Spleen (tissue), 13 donors: ENCODE data around the gene POU2AF2. TPM values are rescaled to one million over a fixed set of nuclear protein-coding genes. Genes with fewer than 3 reads are reported as not detected.

Experiments used
- DNase-seq: peaks from one replicate; pipeline ENCODE4 v3.0.0-alpha.2; 2020
- H3K27ac ChIP-seq, 8 donors: fragments of 200-600 bp; sonication (generic) in 7 of 8; 1 replicate in 4 of 8; 2 replicates in 4 of 8; pipeline versions ENCODE4 v1.5.0 to v1.8.0; 2016 to 2021; ENCODE audit warnings: inconsistent platforms in 4 of 8, mild to moderate bottlenecking in 4 of 8, moderate library complexity in 1 of 8
- H3K27me3 ChIP-seq, 7 donors: fragments of 200-600 bp; sonication (generic) in 6 of 7; replicated peaks in 1 of 7; 1 replicate in 4 of 7; 2 replicates in 3 of 7; pipeline versions ENCODE4 v1.5.0 to v1.8.0; 2016 to 2021; ENCODE audit warnings: inconsistent platforms in 3 of 7, mild to moderate bottlenecking in 1 of 7
- H3K36me3 ChIP-seq, 6 donors: fragments of 200-600 bp; sonication (generic) in 5 of 6; 1 replicate in 4 of 6; 2 replicates in 2 of 6; pipeline versions ENCODE4 v1.5.0 to v1.8.0; 2016 to 2021; ENCODE audit warnings: inconsistent platforms in 2 of 6
- H3K4me1 ChIP-seq, 6 donors: fragments of 200-600 bp; sonication (generic) in 5 of 6; 1 replicate in 3 of 6; 2 replicates in 3 of 6; pipeline versions ENCODE4 v1.5.0 to v1.8.0; 2016 to 2021; ENCODE audit warnings: inconsistent platforms in 3 of 6
- H3K4me3 ChIP-seq, 8 donors: fragments of 200-600 bp; sonication (generic) in 7 of 8; 1 replicate in 4 of 8; 2 replicates in 4 of 8; pipeline versions ENCODE4 v1.5.0 to v1.8.0; 2016 to 2021; ENCODE audit warnings: inconsistent platforms in 4 of 8, mild to moderate bottlenecking in 4 of 8, moderate library complexity in 2 of 8
- H3K9me3 ChIP-seq, 8 donors: fragments of 200-600 bp; sonication (generic) in 7 of 8; 1 replicate in 4 of 8; 2 replicates in 4 of 8; pipeline versions ENCODE4 v1.5.0 to v1.8.0; 2016 to 2021; ENCODE audit warnings: inconsistent platforms in 4 of 8
- CTCF ChIP-seq, 11 experiments: fragments of 200-600 bp in 7 of 11; fragments of 450-650 bp in 4 of 11; sonication (generic) in 4 of 11; IDR thresholded peaks in 8 of 11; conservative IDR thresholded peaks in 3 of 11; 1 replicate in 7 of 11; 2 replicates in 4 of 11; pipeline versions ENCODE4 v1.4.0 to v1.8.0; 2016 to 2021; ENCODE audit warnings: antibody characterized with exemption in 11 of 11, inconsistent platforms in 4 of 11, mild to moderate bottlenecking in 1 of 11
- POLR2A ChIP-seq, 3 donors: fragments of 450-650 bp; IDR thresholded peaks; one replicate each; pipeline ENCODE4 v1.5.1; 2017; ENCODE audit warnings: antibody characterized with exemption in 3 of 3, mild to moderate bottlenecking in 1 of 3
- POLR2AphosphoS5 ChIP-seq, 3 donors: sonication (generic); formaldehyde crosslinking; IDR thresholded peaks; one replicate each; pipeline ENCODE4 v1.5.1; 2017; ENCODE audit warnings: antibody characterized with exemption in 3 of 3
- WGBS, 5 donors: extraction: QIAGEN DNeasy Blood & Tissue Kit in 3 of 5; methylation state at CpG; one replicate each; pipeline versions ENCODE4 v1.1.5 to v1.1.7; 2013 to 2018; 5-methylcytosine and 5-hydroxymethylcytosine counted together
- intact Hi-C: fragments of 100-400 bp; cut with DNase I; formaldehyde crosslinking; loops from one replicate; pipeline ENCODE4 v1.15.0; 2023; ENCODE audit warnings: low total_unique reads
- long read RNA-seq, 2 donors: transcript quantifications; one replicate each; lab custom pipeline, GENCODE V29; 2026
- polyA plus RNA-seq, 3 donors: library from polyadenylated mRNA; stranded (reverse); fragments of 200-250 nt; gene quantifications; one replicate each; pipeline ENCODE4 v1.2.1, GENCODE V29; 2013
- total RNA-seq, 7 donors: library from RNA; depleted of rRNA in 3 of 7; stranded (reverse); fragments of >200 nt in 3 of 7; fragmentation: NEBNext Ultra II Directional in 4 of 7; extraction: Animal tissue kit (Norgen Biotek cat#: 25700) in 4 of 7; gene quantifications; one replicate each; pipeline versions ENCODE4 v1.1.0 to v1.2.1, GENCODE V29; 2016 to 2021
- donor health status: healthy with polysubstance abuse.
- donor health status: DM: no; HTN: no; CAD: no; lungs with moderate emphysema.
- donor health status: DM: no; HTN: no; CAD: no.
- donor health status: Bipolar disorder and iron deficiency.
- donor health status: healthy.
- donor health status: DM: no; HTN: no; CAD: no.
- donor health status: DM: yes; HTN: yes; CAD: no.

POU2AF2 gene, protein sequence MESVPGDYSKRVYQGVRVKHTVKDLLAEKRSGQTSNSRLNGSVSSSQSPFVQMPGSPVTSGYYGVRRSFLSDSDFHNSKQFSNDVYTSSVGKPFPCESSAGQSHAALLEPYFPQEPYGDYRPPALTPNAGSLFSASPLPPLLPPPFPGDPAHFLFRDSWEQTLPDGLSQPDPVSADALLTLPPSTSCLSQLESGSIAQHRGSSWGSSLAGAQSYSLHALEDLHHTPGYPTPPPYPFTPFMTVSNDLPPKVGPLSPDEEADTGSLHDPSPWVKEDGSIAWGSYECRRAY
- total RNA-seq, result not detected
- polyA plus RNA-seq, result not detected
- long read RNA-seq, donor 1, result 0 reads
- long read RNA-seq, donor 2, result 0 reads

DNA sequence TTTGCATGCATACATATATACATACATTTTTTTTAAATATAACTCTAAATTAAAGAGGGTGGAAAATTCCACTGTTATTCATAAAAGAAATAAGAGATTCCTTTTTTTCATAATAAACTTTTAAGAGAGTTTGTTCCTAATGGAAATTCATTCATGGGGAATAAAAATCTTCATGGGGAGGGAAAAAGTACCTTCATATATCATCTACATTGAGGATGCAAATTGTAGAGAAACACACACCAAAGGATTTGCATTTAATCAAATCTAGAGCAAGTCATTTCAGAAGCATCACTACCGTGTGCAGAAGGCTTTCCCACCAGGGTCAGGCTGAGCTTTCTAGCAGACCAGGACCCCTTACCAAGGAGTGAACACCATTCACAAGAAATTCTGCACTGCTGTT lies at the start of gene POU2AF2:
POU2AF2 (plus strand) TSS at position 301 of the 400 bp plus-strand sequence. CDS start 129 bp downstream, outside the sequence.
- 54 to 81% (median 68%) methylated on average over 1 of the region's 1 CpG for WGBS, 5 donors
- no peak within 1 kb of the TSS for H3K4me3 ChIP-seq
- intact Hi-C loops, result no loop called here
- no peak for TF ChIP-seq CTCF (IDR thresholded peaks at IDR 0.05 in 8 of 11, conservative IDR thresholded peaks at IDR 0.05 in 3 of 11)
- no peak for TF ChIP-seq POLR2A (IDR thresholded peaks at IDR 0.05)
- TF ChIP-seq POLR2AphosphoS5 (IDR thresholded peaks at IDR 0.05), result no peak
- DNase-seq, result no peak
- no peaks in the 10 kb centered on the region for H3K36me3 ChIP-seq
- H3K27me3 ChIP-seq, result peaks cover 0 to 29% (median 0%) of the 10 kb centered on the region in 7 donors
- H3K27ac ChIP-seq, result no peak within 1 kb of the TSS
- H3K9me3 ChIP-seq, result no peaks in the 10 kb centered on the region
- H3K4me1 ChIP-seq, result no peaks in the 10 kb centered on the region

- no peak for DNase-seq
- no peaks in the 10 kb centered on the region for H3K4me1 ChIP-seq
- WGBS, 5 donors, result 54 to 69% (median 55%) methylated on average over 3 of the region's 3 CpGs
- intact Hi-C loops, result no loop called here
- no peak overlapping the region for H3K27ac ChIP-seq
- H3K9me3 ChIP-seq, result no peaks in the 10 kb centered on the region
- TF ChIP-seq POLR2AphosphoS5 (IDR thresholded peaks at IDR 0.05) (no peak), CTCF (IDR thresholded peaks at IDR 0.05 in 8 of 11, conservative IDR thresholded peaks at IDR 0.05 in 3 of 11) (no peak), POLR2A (IDR thresholded peaks at IDR 0.05) (no peak)
- no peak overlapping the region for H3K4me3 ChIP-seq
- H3K36me3 ChIP-seq, result no peaks in the 10 kb centered on the region
- H3K27me3 ChIP-seq, result no peaks in the 10 kb centered on the region
Observed at GRCh38 chr11:111200010-111200534, 45.5 kb upstream of the POU2AF2 start.

GRCh38 chr11:111204211-111204610 lies 41.3 kb upstream of the POU2AF2 start:
- H3K36me3 ChIP-seq, result no peaks in the 10 kb centered on the region
- TF ChIP-seq POLR2A (IDR thresholded peaks at IDR 0.05) (no peak), POLR2AphosphoS5 (IDR thresholded peaks at IDR 0.05) (no peak), CTCF (IDR thresholded peaks at IDR 0.05 in 8 of 11, conservative IDR thresholded peaks at IDR 0.05 in 3 of 11) (no peak)
- H3K4me3 ChIP-seq, result no peak overlapping the region
- H3K27ac ChIP-seq, result no peak overlapping the region
- no peaks in the 10 kb centered on the region for H3K9me3 ChIP-seq
- DNase-seq, result no peak
- intact Hi-C loops, result no loop called here
- H3K4me1 ChIP-seq, result no peaks in the 10 kb centered on the region
- no peaks in the 10 kb centered on the region for H3K27me3 ChIP-seq

DNA sequence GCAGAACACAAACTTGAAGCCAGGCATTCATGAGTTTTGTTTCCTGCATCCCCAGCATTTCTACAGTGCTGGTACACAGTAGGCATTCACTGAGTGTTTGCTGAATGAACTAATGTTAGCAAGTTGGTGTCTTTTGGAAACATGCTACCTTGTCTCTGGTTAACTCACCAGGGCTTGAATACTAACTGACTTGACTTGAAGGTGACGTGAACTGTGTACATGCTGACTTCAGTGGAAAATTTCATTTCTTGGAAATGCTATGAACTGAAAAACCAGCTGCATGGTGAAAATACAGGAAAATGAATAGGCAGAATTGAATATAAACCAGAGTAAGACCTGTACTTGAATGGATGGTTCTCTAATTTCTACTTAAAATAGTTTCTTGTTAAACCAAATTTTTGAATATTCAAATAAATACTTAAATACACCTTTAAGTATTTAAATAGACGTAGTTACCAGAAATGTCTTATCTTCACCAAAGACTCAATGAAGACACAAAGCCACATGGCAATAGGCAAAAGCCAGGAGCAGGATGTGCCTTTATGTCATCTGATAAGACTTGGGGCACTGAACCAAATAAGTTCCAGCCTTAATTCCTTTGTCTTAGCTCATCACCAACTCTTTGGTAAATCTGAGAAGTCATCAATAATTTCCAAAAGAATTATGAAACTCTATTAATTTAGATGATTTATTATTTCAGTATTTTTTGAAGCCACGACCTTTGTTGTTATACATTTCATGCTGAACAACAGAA lies 39.7 kb upstream of the POU2AF2 start:
- H3K36me3 ChIP-seq, result no peaks in the 10 kb centered on the region

More for the DNA sequence above, 39.7 kb upstream of the POU2AF2 start:
- DNase-seq, result no peak
- no peak overlapping the region for H3K4me3 ChIP-seq
- H3K4me1 ChIP-seq, result no peaks in the 10 kb centered on the region
- 69 to 83% (median 77%) methylated on average over 3 of the region's 3 CpGs for WGBS, 5 donors
- TF ChIP-seq POLR2AphosphoS5 (IDR thresholded peaks at IDR 0.05), result no peak
- no peak for TF ChIP-seq CTCF (IDR thresholded peaks at IDR 0.05 in 8 of 11, conservative IDR thresholded peaks at IDR 0.05 in 3 of 11)
- no peaks in the 10 kb centered on the region for H3K27me3 ChIP-seq
- no peak overlapping the region for H3K27ac ChIP-seq
- intact Hi-C loops, result no loop called here
- H3K9me3 ChIP-seq, result no peaks in the 10 kb centered on the region
